SK-N-SH (cell line): ENCODE data around the gene INSC. TPM values are rescaled to one million over a fixed set of nuclear protein-coding genes. Genes with fewer than 3 reads are reported as not detected.
"Not testable (repeated sequence)": the region's sequence is repeated elsewhere in the genome, so short reads cannot be mapped to it uniquely, and the experiment has no call there.

Experiments used
- CTCF ChIA-PET: fragments of 300-600, 350-600 bp; formaldehyde crosslinking; extraction: SDS; loops from one replicate; lab custom pipeline; 2021; lab: Yijun Ruan, JAX
- POLR2A ChIA-PET: fragments of 350-600 bp; sonication (Branson Sonifier 250); formaldehyde crosslinking; extraction: SDS; loops from one replicate; lab custom pipeline; 2020; ENCODE audit warnings: antibody characterized with exemption, inconsistent platforms; lab: Yijun Ruan, JAX
- DNase-seq: peaks from one replicate; pipeline ENCODE4 v3.0.0; 2012
- H2AFZ ChIP-seq: fragments of 200-600 bp; sonication (generic); 2 replicates; pipeline ENCODE4 v1.8.1; 2016; ENCODE audit warnings: antibody characterized with exemption, mild to moderate bottlenecking, low read depth
- H3F3A ChIP-seq: fragments of 200-600 bp; sonication (generic); replicated peaks from 2 replicates; pipeline ENCODE3; 2016; ENCODE audit warnings: antibody characterized with exemption, mild to moderate bottlenecking; ENCODE audit not compliant: insufficient read depth
- H3K27ac ChIP-seq, 2 experiments: fragments of 200-500 bp in 1 of 2; fragments of 200-600 bp in 1 of 2; sonication (Bioruptor generic) in 1 of 2; sonication (generic), shearing (Covaris generic) in 1 of 2; 2 replicates each; pipeline versions ENCODE4 v1.5.1 to v1.6.1; 2014 to 2016; ENCODE audit warnings: low read depth in 2 of 2, inconsistent platforms in 1 of 2, low read length in 1 of 2, mild to moderate bottlenecking in 1 of 2, mixed read lengths in 1 of 2
- H3K27me3 ChIP-seq: fragments of 200-600 bp; sonication (generic), shearing (Covaris generic); 2 replicates; pipeline ENCODE4 v1.6.1; 2016; ENCODE audit warnings: mixed run types; ENCODE audit not compliant: insufficient read depth
- H3K36me3 ChIP-seq, 2 experiments: fragments of 200-500 bp in 1 of 2; fragments of 200-600 bp in 1 of 2; sonication (Bioruptor generic) in 1 of 2; sonication (generic) in 1 of 2; replicated peaks in 1 of 2; 2 replicates each; pipeline versions ENCODE3 to v1.5.1; 2014 to 2016; ENCODE audit warnings: low read length in 1 of 2, mild to moderate bottlenecking in 1 of 2; ENCODE audit not compliant: insufficient read depth in 2 of 2, control insufficient read depth in 1 of 2
- H3K4me1 ChIP-seq, 2 experiments: fragments of 200-500 bp in 1 of 2; fragments of 200-600 bp in 1 of 2; sonication (Bioruptor generic) in 1 of 2; sonication (generic), shearing (Covaris generic) in 1 of 2; 2 replicates each; pipeline versions ENCODE4 v1.5.1 to v1.6.1; 2014 to 2016; ENCODE audit warnings: low read depth in 1 of 2, low read length in 1 of 2, mixed run types in 1 of 2; ENCODE audit not compliant: insufficient read depth in 2 of 2, control insufficient read depth in 1 of 2
- H3K4me2 ChIP-seq: fragments of 200-600 bp; sonication (generic), shearing (Covaris generic); 2 replicates; pipeline ENCODE4 v1.6.1; 2017; ENCODE audit warnings: mixed run types
- H3K4me3 ChIP-seq, 2 experiments: fragments of 200-500 bp in 1 of 2; fragments of 200-600 bp in 1 of 2; sonication (Bioruptor generic) in 1 of 2; sonication (generic), shearing (Covaris generic) in 1 of 2; 2 replicates each; pipeline versions ENCODE4 v1.5.1 to v1.8.1; 2014 to 2016; ENCODE audit warnings: low read depth in 2 of 2, inconsistent platforms in 1 of 2, low read length in 1 of 2, mild to moderate bottlenecking in 1 of 2, mixed read lengths in 1 of 2, moderate library complexity in 1 of 2
- H3K79me2 ChIP-seq: fragments of 200-600 bp; sonication (generic); 2 replicates; pipeline ENCODE4 v1.8.1; 2017; ENCODE audit warnings: mild to moderate bottlenecking; ENCODE audit not compliant: insufficient read depth
- H3K9ac ChIP-seq: fragments of 200-600 bp; sonication (generic); 2 replicates; pipeline ENCODE4 v1.6.1; 2017; ENCODE audit warnings: mixed run types
- H3K9me2 ChIP-seq: fragments of 200-600 bp; sonication (generic); 2 replicates; pipeline ENCODE4 v1.6.1; 2017; ENCODE audit warnings: mixed run types
- H3K9me3 ChIP-seq: fragments of 200-600 bp; sonication (generic); 2 replicates; pipeline ENCODE4 v1.6.1; 2017; ENCODE audit warnings: mixed run types, mild to moderate bottlenecking, moderate library complexity
- H4K20me1 ChIP-seq: fragments of 200-600 bp; sonication (generic); 2 replicates; pipeline ENCODE4 v1.6.1; 2017; ENCODE audit warnings: mild to moderate bottlenecking, mixed run types; ENCODE audit not compliant: insufficient read depth
- EP300 ChIP-seq, 2 experiments: IDR thresholded peaks; 2 replicates each; pipeline versions ENCODE4 v1.4.0 to v1.6.1; 2012; ENCODE audit warnings: borderline replicate concordance in 1 of 2, low read depth in 1 of 2, low read length in 1 of 2
- EZH2phosphoT487 ChIP-seq: fragments of 200-600 bp; sonication (generic); IDR thresholded peaks from 2 replicates; pipeline ENCODE4 v1.6.1; 2017; ENCODE audit warnings: low read depth, mixed run types, mild to moderate bottlenecking, antibody characterized with exemption, moderate library complexity, borderline replicate concordance
- FOSL2 ChIP-seq: IDR thresholded peaks from 2 replicates; pipeline ENCODE4 v1.4.0; 2012; ENCODE audit warnings: low read depth, mild to moderate bottlenecking, moderate library complexity, borderline replicate concordance
- FOXJ3 ChIP-seq: sonication (generic); formaldehyde crosslinking; IDR thresholded peaks from 2 replicates; pipeline ENCODE4 v1.5.1; 2020; ENCODE audit warnings: mild to moderate bottlenecking, missing genetic modification reagents
- FOXM1 ChIP-seq: IDR thresholded peaks from 2 replicates; pipeline ENCODE4 v1.4.0; 2012; ENCODE audit warnings: low read depth, mild to moderate bottlenecking
- NRF1 ChIP-seq: IDR thresholded peaks from 2 replicates; pipeline ENCODE4 v1.6.1; 2012; ENCODE audit warnings: low read depth, mild to moderate bottlenecking, low read length
- RFX5 ChIP-seq: IDR thresholded peaks from 2 replicates; pipeline ENCODE4 v1.6.1; 2012; ENCODE audit warnings: mild to moderate bottlenecking, improper control_type of control experiment, low read length
- TCF12 ChIP-seq: IDR thresholded peaks from 2 replicates; pipeline ENCODE4 v1.4.0; 2012
- WGBS: methylation state at CpG from one replicate; pipeline ENCODE4 v1.1.6; 2017; ENCODE audit warnings: low lambda C conversion rate; 5-methylcytosine and 5-hydroxymethylcytosine counted together
- polyA plus RNA-seq, 3 experiments: library from polyadenylated mRNA; depleted of rRNA; stranded (reverse); fragments of >200 nt; gene quantifications; 2 replicates each; pipeline ENCODE4 v1.2.3, GENCODE V29; 2012
- TF ChIP-seq, protein P1 (sequence below): fragments of 150-350 bp; IDR thresholded peaks from 2 replicates; pipeline ENCODE4 v1.6.1; 2017; ENCODE audit warnings: antibody characterized with exemption, low read length, low read depth, borderline replicate concordance
- TF ChIP-seq, protein P2 (sequence below): IDR thresholded peaks from 2 replicates; pipeline ENCODE4 v1.6.1; 2012; ENCODE audit warnings: mild to moderate bottlenecking, low read depth, low read length, moderate library complexity
- TF ChIP-seq, protein P3 (sequence below): fragments of 200-600 bp; sonication (generic); IDR thresholded peaks from 2 replicates; pipeline ENCODE4 v1.6.1; 2017; ENCODE audit warnings: antibody characterized with exemption, mild to moderate bottlenecking, moderate library complexity

INSC gene, protein sequence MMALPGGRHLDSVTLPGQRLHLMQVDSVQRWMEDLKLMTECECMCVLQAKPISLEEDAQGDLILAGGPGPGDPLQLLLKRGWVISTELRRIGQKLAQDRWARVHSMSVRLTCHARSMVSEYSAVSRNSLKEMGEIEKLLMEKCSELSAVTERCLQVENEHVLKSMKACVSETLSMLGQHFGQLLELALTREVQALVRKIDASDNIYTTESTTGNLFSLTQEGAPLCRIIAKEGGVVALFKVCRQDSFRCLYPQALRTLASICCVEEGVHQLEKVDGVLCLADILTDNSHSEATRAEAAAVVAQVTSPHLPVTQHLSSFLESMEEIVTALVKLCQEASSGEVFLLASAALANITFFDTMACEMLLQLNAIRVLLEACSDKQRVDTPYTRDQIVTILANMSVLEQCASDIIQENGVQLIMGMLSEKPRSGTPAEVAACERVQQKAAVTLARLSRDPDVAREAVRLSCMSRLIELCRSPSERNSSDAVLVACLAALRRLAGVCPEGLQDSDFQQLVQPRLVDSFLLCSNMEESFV
- not detected in 2 replicates for polyA plus RNA-seq (2012; rRNA removed)
- not detected in 2 replicates for polyA plus RNA-seq (2012; cell fraction: cytosol; rRNA removed)
- 0.04 TPM in 1 of 2 replicates, not detected in the other for polyA plus RNA-seq (2012; cell fraction: nucleus; rRNA removed)

DNA sequence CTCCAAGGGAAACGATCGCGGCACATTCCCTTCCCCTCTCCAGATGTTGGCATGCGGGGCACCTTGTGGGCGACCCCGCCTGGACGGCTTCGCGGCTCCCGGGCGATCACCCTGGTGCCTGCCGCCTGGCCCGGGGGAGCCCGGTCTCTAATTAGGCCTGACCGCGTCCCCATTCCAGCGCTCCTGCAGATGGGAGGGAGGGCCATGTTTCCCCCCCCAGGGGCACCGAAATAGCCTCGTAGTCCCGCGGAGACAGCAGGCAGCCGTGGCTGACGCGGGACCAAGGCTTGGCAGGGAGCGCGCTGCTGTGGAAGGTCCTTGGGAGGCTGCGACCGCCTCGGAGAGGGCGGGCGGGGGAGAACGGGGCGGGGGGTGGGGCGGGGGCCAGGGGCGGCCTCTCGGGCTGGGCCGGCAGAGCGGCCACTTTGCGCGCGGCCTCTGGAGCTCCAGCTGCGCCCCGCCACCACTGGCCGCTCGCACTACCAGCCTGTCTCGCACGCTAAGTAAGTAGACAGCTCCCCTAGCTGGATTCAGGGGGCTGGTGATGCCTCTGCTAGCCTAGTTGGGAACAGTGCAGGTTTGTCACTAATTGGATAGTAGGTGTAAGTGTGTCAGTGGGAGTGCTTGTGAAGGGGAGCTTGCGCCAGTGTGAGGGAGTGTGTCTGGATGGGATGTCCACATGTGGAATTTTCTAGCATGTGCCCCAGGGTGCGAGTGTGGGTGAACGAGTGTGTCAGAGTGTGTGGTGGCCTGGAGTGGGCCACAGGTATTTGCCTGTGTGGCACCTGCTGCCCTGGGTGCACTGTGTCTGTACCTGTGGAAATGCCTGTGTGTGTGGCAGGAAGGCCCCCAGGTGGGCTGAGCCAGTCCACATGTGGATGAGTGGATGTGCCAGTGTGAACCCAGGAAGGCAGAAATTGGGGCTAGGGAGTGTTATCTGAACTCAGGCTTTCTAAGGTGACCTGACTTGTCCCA lies at the start of gene INSC:
INSC (plus strand) TSS at position 423 of the 975 bp plus-strand sequence. CDS start 34,252 bp downstream, outside the sequence.
- Histone ChIP-seq H3K9me3 (no peaks in the 10 kb centered on the region), H3K4me3 (peak within 1 kb of the TSS; percentile 35 to 52; a peak in 3 of 4 replicates), H4K20me1 (no peaks in the 10 kb centered on the region), H3K27me3 (no peaks in the 10 kb centered on the region; the same call in 1 of the 2 replicates), H2AFZ (no peak within 1 kb of the TSS; the same call in 1 of the 2 replicates), H3K9ac (no peak within 1 kb of the TSS), H3K36me3 (no peaks in the 10 kb centered on the region)
- POLR2A ChIA-PET: no interaction called here
- CTCF ChIA-PET: interaction anchor here (0.6 to 6.2 kb wide), 8 partner anchors 13 to 140 kb away, joined by 3 to 67 read pairs (median 4); no protein-coding TSS in a partner anchor
- WGBS: 9% methylated on average over 19 of the region's 50 CpGs
- TF ChIP-seq RFX5: no peak
- TF ChIP-seq, protein P1, sequence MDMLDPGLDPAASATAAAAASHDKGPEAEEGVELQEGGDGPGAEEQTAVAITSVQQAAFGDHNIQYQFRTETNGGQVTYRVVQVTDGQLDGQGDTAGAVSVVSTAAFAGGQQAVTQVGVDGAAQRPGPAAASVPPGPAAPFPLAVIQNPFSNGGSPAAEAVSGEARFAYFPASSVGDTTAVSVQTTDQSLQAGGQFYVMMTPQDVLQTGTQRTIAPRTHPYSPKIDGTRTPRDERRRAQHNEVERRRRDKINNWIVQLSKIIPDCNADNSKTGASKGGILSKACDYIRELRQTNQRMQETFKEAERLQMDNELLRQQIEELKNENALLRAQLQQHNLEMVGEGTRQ: no peak
- no peak for TF ChIP-seq FOXJ3 (CRISPR knock-in tag)
- TF ChIP-seq, protein P2, sequence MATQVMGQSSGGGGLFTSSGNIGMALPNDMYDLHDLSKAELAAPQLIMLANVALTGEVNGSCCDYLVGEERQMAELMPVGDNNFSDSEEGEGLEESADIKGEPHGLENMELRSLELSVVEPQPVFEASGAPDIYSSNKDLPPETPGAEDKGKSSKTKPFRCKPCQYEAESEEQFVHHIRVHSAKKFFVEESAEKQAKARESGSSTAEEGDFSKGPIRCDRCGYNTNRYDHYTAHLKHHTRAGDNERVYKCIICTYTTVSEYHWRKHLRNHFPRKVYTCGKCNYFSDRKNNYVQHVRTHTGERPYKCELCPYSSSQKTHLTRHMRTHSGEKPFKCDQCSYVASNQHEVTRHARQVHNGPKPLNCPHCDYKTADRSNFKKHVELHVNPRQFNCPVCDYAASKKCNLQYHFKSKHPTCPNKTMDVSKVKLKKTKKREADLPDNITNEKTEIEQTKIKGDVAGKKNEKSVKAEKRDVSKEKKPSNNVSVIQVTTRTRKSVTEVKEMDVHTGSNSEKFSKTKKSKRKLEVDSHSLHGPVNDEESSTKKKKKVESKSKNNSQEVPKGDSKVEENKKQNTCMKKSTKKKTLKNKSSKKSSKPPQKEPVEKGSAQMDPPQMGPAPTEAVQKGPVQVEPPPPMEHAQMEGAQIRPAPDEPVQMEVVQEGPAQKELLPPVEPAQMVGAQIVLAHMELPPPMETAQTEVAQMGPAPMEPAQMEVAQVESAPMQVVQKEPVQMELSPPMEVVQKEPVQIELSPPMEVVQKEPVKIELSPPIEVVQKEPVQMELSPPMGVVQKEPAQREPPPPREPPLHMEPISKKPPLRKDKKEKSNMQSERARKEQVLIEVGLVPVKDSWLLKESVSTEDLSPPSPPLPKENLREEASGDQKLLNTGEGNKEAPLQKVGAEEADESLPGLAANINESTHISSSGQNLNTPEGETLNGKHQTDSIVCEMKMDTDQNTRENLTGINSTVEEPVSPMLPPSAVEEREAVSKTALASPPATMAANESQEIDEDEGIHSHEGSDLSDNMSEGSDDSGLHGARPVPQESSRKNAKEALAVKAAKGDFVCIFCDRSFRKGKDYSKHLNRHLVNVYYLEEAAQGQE: no peak
- no peak for TF ChIP-seq FOSL2
- TF ChIP-seq EP300 (IDR thresholded peaks at IDR 0.05; ENCODE audit: borderline replicate concordance in 1 of 2, low read depth in 1 of 2, low read length in 1 of 2): no peak
- TF ChIP-seq FOXM1: no peak
- TF ChIP-seq NRF1: no peak
- no peak for TF ChIP-seq TCF12
- TF ChIP-seq, protein P3, sequence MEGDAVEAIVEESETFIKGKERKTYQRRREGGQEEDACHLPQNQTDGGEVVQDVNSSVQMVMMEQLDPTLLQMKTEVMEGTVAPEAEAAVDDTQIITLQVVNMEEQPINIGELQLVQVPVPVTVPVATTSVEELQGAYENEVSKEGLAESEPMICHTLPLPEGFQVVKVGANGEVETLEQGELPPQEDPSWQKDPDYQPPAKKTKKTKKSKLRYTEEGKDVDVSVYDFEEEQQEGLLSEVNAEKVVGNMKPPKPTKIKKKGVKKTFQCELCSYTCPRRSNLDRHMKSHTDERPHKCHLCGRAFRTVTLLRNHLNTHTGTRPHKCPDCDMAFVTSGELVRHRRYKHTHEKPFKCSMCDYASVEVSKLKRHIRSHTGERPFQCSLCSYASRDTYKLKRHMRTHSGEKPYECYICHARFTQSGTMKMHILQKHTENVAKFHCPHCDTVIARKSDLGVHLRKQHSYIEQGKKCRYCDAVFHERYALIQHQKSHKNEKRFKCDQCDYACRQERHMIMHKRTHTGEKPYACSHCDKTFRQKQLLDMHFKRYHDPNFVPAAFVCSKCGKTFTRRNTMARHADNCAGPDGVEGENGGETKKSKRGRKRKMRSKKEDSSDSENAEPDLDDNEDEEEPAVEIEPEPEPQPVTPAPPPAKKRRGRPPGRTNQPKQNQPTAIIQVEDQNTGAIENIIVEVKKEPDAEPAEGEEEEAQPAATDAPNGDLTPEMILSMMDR: no peak
- no peak for TF ChIP-seq EZH2phosphoT487
- TF ChIP-seq, all 33 proteins: peak for 0
- Histone ChIP-seq H3F3A (no peaks in the 10 kb centered on the region), H3K27ac (no peak within 1 kb of the TSS), H3K4me1 (peaks cover 0 to 7% of the 10 kb centered on the region in 2 experiments; a peak in 1 of 4 replicates), H3K79me2 (no peaks in the 10 kb centered on the region), H3K9me2 (no peaks in the 10 kb centered on the region), H3K4me2 (peak within 1 kb of the TSS; percentile 52; the same call in 1 of the 2 replicates)
- peak; percentile 85 for DNase-seq

DNA sequence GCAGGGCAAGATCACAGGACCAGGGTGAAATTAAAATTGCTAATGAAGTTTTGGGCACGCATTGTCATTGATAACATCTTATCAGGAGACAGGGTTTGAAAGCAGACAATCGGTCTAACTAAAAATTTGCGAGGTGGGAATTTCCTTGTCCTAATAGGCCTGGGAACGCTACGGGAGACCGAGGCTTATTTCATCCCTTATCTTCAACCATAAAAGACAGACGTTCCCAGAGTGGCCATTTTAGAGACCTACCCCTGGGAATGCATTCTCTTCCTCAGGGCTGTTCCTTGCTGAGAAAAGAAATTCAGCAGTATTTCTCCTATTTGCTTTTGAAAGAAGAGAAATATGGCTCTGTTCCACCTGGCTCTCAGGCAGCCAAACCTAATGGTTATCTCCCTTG lies 45.0 kb upstream of the INSC start:
- H3K4me3 ChIP-seq, H4K20me1 ChIP-seq, H3K27ac ChIP-seq, H3K9me3 ChIP-seq, H3K4me2 ChIP-seq, H3K9ac ChIP-seq, DNase-seq, H3K79me2 ChIP-seq, H3K36me3 ChIP-seq, H2AFZ ChIP-seq, POLR2A ChIA-PET, H3K9me2 ChIP-seq, H3F3A ChIP-seq: not testable (repeated sequence)
- Histone ChIP-seq H3K27me3 (peaks cover 17% of the 10 kb centered on the region), H3K4me1 (peaks cover 0 to 14% of the 10 kb centered on the region in 2 experiments; a peak in 1 of 4 replicates)
- 43% methylated on average over 7 of the region's 7 CpGs for WGBS
- CTCF ChIA-PET: interaction anchor here (1.1 kb wide), 1 partner anchor 95 kb away, joined by 4 read pairs; no protein-coding TSS in a partner anchor
